Panc1 (cell line): ENCODE data around the gene IL34.
"Not testable (repeated sequence)": the region's sequence is repeated elsewhere in the genome, so short reads cannot be mapped to it uniquely, and the experiment has no call there.

Source experiments
- CTCF ChIP-seq: fragments of 450-650 bp; IDR thresholded peaks from 2 replicates; pipeline ENCODE4 v1.5.1; 2017; ENCODE audit warnings: mild to moderate bottlenecking
- REST ChIP-seq, 2 experiments: IDR thresholded peaks; 2 replicates each; pipeline ENCODE4 v1.6.1; 2011 to 2012; ENCODE audit warnings: low read depth in 2 of 2, control low read depth in 1 of 2, low read length in 1 of 2, mild to moderate bottlenecking in 1 of 2, moderate library complexity in 1 of 2; ENCODE audit not compliant: insufficient read depth in 1 of 2
- TCF7L2 ChIP-seq: IDR thresholded peaks from 2 replicates; pipeline ENCODE4 v1.6.1; 2011; ENCODE audit warnings: mild to moderate bottlenecking, low read depth, low read length, inconsistent platforms

- not testable (repeated sequence) for TF ChIP-seq CTCF; REST (IDR thresholded peaks at IDR 0.05; ENCODE audit: insufficient read depth in 1 of 2, low read depth in 2 of 2, low read length in 1 of 2); TCF7L2
Observed at GRCh38 chr16:70621864-70622263, 24.5 kb upstream of the IL34 start.
